ENCODE measurements around the gene PARD6A. TPM values are rescaled to one million over a fixed set of nuclear protein-coding genes. Genes with fewer than 3 reads are reported as not detected.

PARD6A gene
- total and polyA plus RNA-seq, 2 of the 13 experiments (the other 11 are each of a cell fraction or from before 2014, with no cell fraction given) = 3.5 to 4.3 TPM

GRCh38 chr16:67708368-67708771 lies 47.6 kb downstream of the PARD6A start:
- Histone ChIP-seq H3K27ac (ENCODE audit: extremely low read length, insufficient read depth, low read length) (no peak overlapping the region), H4K20me1 (ENCODE audit: insufficient read depth, low read length) (no peaks in the 10 kb centered on the region), H3K9ac (ENCODE audit: insufficient read depth, low read depth, low read length) (no peak overlapping the region), H3K79me2 (ENCODE audit: insufficient read depth, low read length) (peaks cover 23% of the 10 kb centered on the region), H3K4me2 (ENCODE audit: low read depth, low read length) (no peak overlapping the region), H3K4me1 (ENCODE audit: insufficient read depth, low read length) (peaks cover 11% of the 10 kb centered on the region; the same call in 1 of the 2 replicates), H3K36me3 (replicated peaks in 1 of 2; ENCODE audit: control insufficient read depth in 1 of 2, insufficient read depth in 2 of 2, low read length in 2 of 2) (peaks cover 0 to 2% of the 10 kb centered on the region in 2 experiments; a peak in 2 of 5 replicates), H2AFZ (ENCODE audit: low read length) (no peak overlapping the region), H3K9me3 (ENCODE audit: low read length) (no peaks in the 10 kb centered on the region), H3K4me3 (replicated peaks in 1 of 3; ENCODE audit: insufficient read depth in 1 of 3, low read depth in 2 of 3, low read length in 3 of 3) (no peak overlapping the region), H3K27me3 (ENCODE audit: control insufficient read depth in 1 of 2, insufficient read depth in 2 of 2, low read length in 2 of 2) (no peaks in the 10 kb centered on the region)
- WGBS (ENCODE audit: low lambda C conversion rate) = 92% methylated on average over 2 of the region's 2 CpGs
- intact Hi-C loops (cut with micrococcal nuclease; ENCODE audit: unreplicated experiment) = no loop called here
- ATAC-seq = no peak; the same call in 2 of the 3 replicates
- no peak for DNase-seq (ENCODE audit: low spot score)
- ChIA-PET POLR2A (interaction anchor here (1.1 kb wide), 2 partner anchors 138 to 376 kb away, joined by 3 read pairs; partner anchors contain the start of gene NUTF2), CTCF (ENCODE audit: low intra/inter-chr PET ratio, low total read pairs) (no interaction called here)
- in situ Hi-C loops (cut with HindIII; ENCODE audit: extremely low pct_ligation_motif_present, low pct_unique_long_range_greater_than_20kb) = no loop called here
- FAIRE-seq = no peak
- BruUV-seq (replicated peaks) = no TSS peak
- TF ChIP-seq ZNF691 (CRISPR knock-in tag; IDR thresholded peaks at IDR 0.05; ENCODE audit: borderline replicate concordance, low read depth) = no peak
- TF ChIP-seq RNF219 (CRISPR knock-in tag; IDR thresholded peaks at IDR 0.05) = no peak
- no peak for TF ChIP-seq ZNF782 (CRISPR knock-in tag; IDR thresholded peaks at IDR 0.05; ENCODE audit: borderline replicate concordance)
- TF ChIP-seq PRPF4 (IDR thresholded peaks at IDR 0.05; ENCODE audit: low read depth, low read length, poor library complexity, severe bottlenecking) = no peak
- no peak for TF ChIP-seq ZHX1 (CRISPR knock-in tag; IDR thresholded peaks at IDR 0.05; ENCODE audit: low read depth)
- TF ChIP-seq MBNL3 (CRISPR knock-in tag; conservative IDR thresholded peaks at IDR 0.05) = no peak
- no peak for TF ChIP-seq RNF2 (conservative IDR thresholded peaks at IDR 0.05; ENCODE audit: low read depth)
- TF ChIP-seq THAP9 (CRISPR knock-in tag; IDR thresholded peaks at IDR 0.05; ENCODE audit: borderline replicate concordance) = no peak
- no peak for TF ChIP-seq GPN1 (CRISPR knock-in tag; IDR thresholded peaks at IDR 0.05; ENCODE audit: borderline replicate concordance)
- no peak for TF ChIP-seq RAD51 (IDR thresholded peaks at IDR 0.05; ENCODE audit: borderline replicate concordance)
- no peak for TF ChIP-seq CERS6 (CRISPR knock-in tag; IDR thresholded peaks at IDR 0.05)
- no peak for TF ChIP-seq ZNF18 (CRISPR knock-in tag; IDR thresholded peaks at IDR 0.05; ENCODE audit: insufficient replicate concordance)

Data from HepG2 (cell line).